ENCODE results near the gene IFT52. TPM values are rescaled to one million over a fixed set of nuclear protein-coding genes. Genes with fewer than 3 reads are reported as not detected.

The IFT52 gene
- total RNA-seq, 1 donor from 2014 or later, result 22.6 TPM

DNA sequence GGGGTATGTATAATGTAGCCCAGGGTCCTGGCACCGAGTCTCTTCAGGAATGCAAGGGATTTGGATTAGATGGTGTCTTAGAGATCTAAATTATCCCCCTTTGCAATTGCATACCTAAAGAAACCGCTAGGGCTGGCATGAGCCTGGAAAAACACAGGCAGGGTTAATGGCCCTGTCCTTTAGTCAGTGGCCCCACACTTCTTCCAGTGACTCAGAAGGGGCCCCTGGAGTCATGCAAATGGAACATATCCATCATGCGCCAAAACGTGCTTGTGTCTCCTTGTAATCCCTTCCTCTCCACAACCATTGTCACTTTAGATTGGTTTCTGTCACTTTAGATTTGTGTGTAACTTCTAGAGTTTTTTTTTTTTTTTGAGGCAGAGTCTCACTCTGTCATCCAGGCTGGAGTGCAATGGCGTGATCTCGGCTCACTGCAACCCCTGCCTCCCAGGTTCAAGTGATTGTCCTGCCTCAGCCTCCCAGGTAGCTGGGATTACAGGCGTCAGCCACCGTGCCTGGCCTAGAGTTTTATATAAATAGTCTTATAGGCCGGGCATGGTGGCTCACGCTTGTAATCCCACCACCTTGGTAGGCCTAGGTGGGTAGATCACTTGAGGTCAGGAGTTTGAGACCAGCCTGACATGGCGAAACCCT is 67.5 kb downstream of the IFT52 start:
- DNase-seq (ENCODE audit: low read depth) (no peak), FAIRE-seq (no peak)
- Histone ChIP-seq H3K27me3 (ENCODE audit: control insufficient read depth, insufficient read depth, low read length) (no peaks in the 10 kb centered on the region), H3K36me3 (ENCODE audit: control insufficient read depth, insufficient read depth, low read length) (no peaks in the 10 kb centered on the region), H3K4me3 (ENCODE audit: low read depth, low read length) (peak overlapping the region; percentile 93)
- TF ChIP-seq, protein P1, sequence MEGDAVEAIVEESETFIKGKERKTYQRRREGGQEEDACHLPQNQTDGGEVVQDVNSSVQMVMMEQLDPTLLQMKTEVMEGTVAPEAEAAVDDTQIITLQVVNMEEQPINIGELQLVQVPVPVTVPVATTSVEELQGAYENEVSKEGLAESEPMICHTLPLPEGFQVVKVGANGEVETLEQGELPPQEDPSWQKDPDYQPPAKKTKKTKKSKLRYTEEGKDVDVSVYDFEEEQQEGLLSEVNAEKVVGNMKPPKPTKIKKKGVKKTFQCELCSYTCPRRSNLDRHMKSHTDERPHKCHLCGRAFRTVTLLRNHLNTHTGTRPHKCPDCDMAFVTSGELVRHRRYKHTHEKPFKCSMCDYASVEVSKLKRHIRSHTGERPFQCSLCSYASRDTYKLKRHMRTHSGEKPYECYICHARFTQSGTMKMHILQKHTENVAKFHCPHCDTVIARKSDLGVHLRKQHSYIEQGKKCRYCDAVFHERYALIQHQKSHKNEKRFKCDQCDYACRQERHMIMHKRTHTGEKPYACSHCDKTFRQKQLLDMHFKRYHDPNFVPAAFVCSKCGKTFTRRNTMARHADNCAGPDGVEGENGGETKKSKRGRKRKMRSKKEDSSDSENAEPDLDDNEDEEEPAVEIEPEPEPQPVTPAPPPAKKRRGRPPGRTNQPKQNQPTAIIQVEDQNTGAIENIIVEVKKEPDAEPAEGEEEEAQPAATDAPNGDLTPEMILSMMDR (IDR thresholded peaks at IDR 0.05; ENCODE audit: insufficient read depth, low read length, severe bottlenecking), result peak; percentile 10

DNA sequence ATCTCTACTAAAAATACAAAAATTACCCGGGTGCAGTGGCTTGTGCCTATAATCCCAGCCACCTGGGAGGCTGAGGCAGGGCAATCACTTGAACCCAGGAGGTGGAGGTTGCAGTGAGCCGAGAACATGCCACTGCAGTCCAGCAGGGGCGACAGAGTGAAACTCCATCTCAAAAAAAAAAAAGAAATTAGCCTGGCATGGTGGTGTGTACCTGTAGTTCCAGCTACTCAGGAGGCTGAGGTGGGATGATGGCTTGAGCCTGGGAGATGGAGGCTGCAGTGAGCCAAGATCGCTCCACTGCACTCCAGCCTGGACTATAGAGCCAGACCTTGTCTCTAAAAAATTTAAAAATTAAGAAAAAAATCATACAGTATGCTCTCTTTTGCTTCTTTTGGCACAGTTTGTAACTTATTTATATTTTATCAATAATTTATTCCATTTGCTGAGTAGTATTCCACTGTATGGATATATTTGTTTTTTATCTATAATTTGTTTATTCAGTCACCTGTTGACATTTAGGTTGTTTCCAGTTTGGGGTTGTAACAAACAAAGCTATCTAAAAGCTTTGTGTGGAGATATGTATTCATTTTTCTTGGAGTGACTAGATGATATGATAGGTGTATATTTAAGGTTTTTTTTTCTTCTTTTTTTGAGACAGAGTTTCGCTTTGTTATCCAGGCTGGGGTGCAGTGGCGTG is 68.1 kb downstream of the IFT52 start:
- no peaks in the 10 kb centered on the region for H3K27me3 ChIP-seq (ENCODE audit: control insufficient read depth, insufficient read depth, low read length)
- TF ChIP-seq, protein P1 (IDR thresholded peaks at IDR 0.05; ENCODE audit: insufficient read depth, low read length, severe bottlenecking), result no peak
- DNase-seq (ENCODE audit: low read depth) (no peak), FAIRE-seq (no peak)
- H3K36me3 ChIP-seq (ENCODE audit: control insufficient read depth, insufficient read depth, low read length), result no peaks in the 10 kb centered on the region
- no peak overlapping the region for H3K4me3 ChIP-seq (ENCODE audit: low read depth, low read length)

DNA sequence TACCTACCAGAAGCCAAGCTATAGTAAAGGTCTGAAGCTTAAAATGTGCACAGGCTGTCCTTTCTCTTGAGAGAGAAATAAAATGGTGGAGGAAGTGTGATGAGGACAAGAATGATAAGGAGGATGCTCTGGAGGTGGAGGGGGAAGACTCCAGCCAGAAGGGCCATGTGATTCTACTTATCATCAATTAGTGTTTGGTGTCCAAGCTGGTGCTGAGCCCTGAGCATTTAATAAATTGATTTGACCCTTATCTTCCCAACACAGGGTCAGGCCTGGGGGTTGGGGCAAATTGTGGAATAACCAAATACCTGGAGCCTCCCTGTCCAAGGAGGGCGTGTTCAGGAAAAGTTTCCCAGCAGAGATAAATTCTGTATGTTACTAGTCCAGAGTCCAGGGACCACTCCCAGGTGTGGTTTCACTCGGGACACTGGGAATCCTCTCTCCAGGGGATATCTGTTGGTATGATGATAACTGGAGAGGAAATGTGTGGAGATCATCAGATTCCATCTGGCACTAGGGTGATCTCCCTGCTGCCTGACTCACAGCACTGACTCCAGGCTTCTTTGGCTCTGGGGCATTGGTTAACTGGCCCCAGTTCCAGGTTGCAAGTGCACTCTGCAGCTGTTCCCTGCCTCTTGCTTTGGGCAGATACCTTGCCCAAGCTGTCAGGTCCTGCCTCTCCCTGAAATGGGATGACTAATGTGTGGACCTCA is 72.4 kb downstream of the IFT52 start:
- no peak overlapping the region for H3K4me3 ChIP-seq (ENCODE audit: low read depth, low read length)
- FAIRE-seq (no peak), DNase-seq (ENCODE audit: low read depth) (peak; percentile 73)
- TF ChIP-seq, protein P1 (IDR thresholded peaks at IDR 0.05; ENCODE audit: insufficient read depth, low read length, severe bottlenecking), result no peak
- H3K27me3 ChIP-seq (ENCODE audit: control insufficient read depth, insufficient read depth, low read length), result no peaks in the 10 kb centered on the region
- H3K36me3 ChIP-seq (ENCODE audit: control insufficient read depth, insufficient read depth, low read length), result no peaks in the 10 kb centered on the region

GRCh38 chr20:43665466-43666176 is 74.9 kb downstream of the IFT52 start:
- TF ChIP-seq, protein P1 (IDR thresholded peaks at IDR 0.05; ENCODE audit: insufficient read depth, low read length, severe bottlenecking), result no peak
- DNase-seq (ENCODE audit: low read depth), result no peak
- no peaks in the 10 kb centered on the region for H3K36me3 ChIP-seq (ENCODE audit: control insufficient read depth, insufficient read depth, low read length)
- no peak for FAIRE-seq
- no peak overlapping the region for H3K4me3 ChIP-seq (ENCODE audit: low read depth, low read length)
- no peaks in the 10 kb centered on the region for H3K27me3 ChIP-seq (ENCODE audit: control insufficient read depth, insufficient read depth, low read length)

- Histone ChIP-seq H3K27me3 (ENCODE audit: control insufficient read depth, insufficient read depth, low read length) (no peaks in the 10 kb centered on the region), H3K36me3 (ENCODE audit: control insufficient read depth, insufficient read depth, low read length) (no peaks in the 10 kb centered on the region), H3K4me3 (ENCODE audit: low read depth, low read length) (peak within 1 kb of the TSS; percentile 47)
- FAIRE-seq, result no peak
- DNase-seq (ENCODE audit: low read depth), result peak; percentile 17
- TF ChIP-seq, protein P1 (IDR thresholded peaks at IDR 0.05; ENCODE audit: insufficient read depth, low read length, severe bottlenecking), result no peak
These were observed 75.9 kb downstream of the IFT52 start, which contains the start of gene MYBL2 for GRCh38 chr20:43666376-43667328. MYBL2 (plus strand) TSS chr20:43667114; CDS start chr20:43667284, 170 bp downstream.
